GM23248 (cell line): ENCODE results near the gene SAMD14.

ENCODE experiments used
- EZH2 ChIP-seq: fragments of 200-600 bp; sonication (generic); IDR thresholded peaks from 2 replicates; pipeline ENCODE4 v1.6.1; 2018; ENCODE audit warnings: antibody characterized with exemption, mild to moderate bottlenecking; ENCODE audit not compliant: insufficient read depth, poor library complexity, severe bottlenecking
- EZH2phosphoT487 ChIP-seq: fragments of 200-600 bp; sonication (generic); IDR thresholded peaks from 2 replicates; pipeline ENCODE4 v1.6.1; 2018; ENCODE audit warnings: antibody characterized with exemption, moderate library complexity, mild to moderate bottlenecking, low read depth; ENCODE audit not compliant: insufficient read depth

DNA sequence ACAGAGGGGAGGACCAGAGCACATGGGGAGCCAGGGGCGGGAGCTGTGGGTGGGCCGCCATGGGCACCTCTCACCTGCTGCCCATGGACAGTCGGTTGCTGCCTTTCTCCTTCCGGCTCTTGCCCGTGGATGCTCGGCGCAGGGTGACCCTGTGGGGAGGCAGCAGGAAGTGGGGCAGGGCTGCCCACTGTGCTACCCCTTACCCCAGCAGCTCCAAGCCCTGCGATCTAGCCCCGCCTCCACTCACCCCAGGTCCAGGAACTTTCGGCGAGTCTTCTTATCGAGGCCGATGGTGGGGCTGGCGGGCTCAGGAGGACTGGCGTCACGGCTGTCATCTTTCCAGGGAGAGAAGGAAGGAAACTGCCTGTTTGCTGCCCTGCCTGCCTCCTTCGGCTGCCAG, 14.2 kb downstream of the SAMD14 start:
- TF ChIP-seq EZH2 = no peak
- TF ChIP-seq EZH2phosphoT487 = no peak
